ENCODE data around the gene ARHGEF40.

Gene ARHGEF40

GRCh38 chr14:21070083-21070609 lies at the start of gene ARHGEF40:
TSS of gene ARHGEF40 (plus strand) at chr14:21070304. CDS start at chr14:21070397, 93 bp downstream.
- DNase-seq (ENCODE audit: low read depth, low spot score): no peak

- DNase-seq (ENCODE audit: low read depth, low spot score): no peak
Observed at GRCh38 chr14:21020977-21021545, 49.0 kb upstream of the ARHGEF40 start.

DNA sequence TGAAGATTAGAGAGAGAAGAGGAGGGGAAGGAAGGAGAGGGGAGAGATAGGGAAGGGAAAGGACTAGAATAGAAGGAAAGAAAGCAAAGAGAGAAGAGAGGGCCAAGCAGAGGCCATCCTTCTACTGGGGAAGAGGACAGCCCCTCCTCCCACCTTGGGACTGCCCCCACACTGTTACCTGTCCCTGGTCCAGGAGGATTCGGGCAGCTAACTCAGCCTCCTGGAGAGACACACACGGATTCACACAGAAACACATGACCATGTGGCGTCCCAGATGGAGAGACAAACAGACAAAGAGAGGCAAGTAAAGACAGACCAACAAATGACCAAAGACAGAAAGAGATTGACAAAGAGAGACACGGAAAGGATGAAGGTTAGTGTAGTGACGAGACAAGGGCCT lies 47.4 kb upstream of the ARHGEF40 start:
- no peak for DNase-seq (ENCODE audit: low read depth, low spot score)

DNA sequence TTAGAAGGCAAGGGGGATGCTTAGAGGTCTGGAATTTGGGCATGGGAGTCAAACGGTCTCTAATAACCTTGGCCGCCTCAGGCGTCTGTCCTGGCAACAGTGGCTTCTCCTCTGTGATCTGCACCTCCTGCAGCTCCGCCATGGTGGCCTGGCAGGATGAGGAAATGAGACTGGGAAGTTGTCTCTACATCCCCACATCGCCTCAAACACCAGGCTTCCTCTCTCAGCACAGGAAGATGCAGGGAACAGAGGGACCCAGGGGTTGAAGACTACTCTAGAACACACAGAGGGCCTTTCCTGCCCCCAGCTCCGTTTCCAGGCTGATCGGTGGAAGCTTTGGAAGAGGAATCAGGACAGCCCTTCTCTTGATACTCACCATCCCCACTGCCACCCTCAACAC lies 46.9 kb upstream of the ARHGEF40 start:
- DNase-seq (ENCODE audit: low read depth, low spot score): no peak

- no peak for DNase-seq (ENCODE audit: low read depth, low spot score)
Observed at GRCh38 chr14:21023817-21024584, 46.1 kb upstream of the ARHGEF40 start.

GRCh38 chr14:21024585-21025370 lies 45.3 kb upstream of the ARHGEF40 start, which contains the start of gene NDRG2:
TSS of gene NDRG2 (minus strand) at chr14:21025061. CDS start at chr14:21023315, 1,746 bp downstream.
- no peak for DNase-seq (ENCODE audit: low read depth, low spot score)

- DNase-seq (ENCODE audit: low read depth, low spot score): no peak
Observed at GRCh38 chr14:21025371-21026273, 44.5 kb upstream of the ARHGEF40 start.

DNA sequence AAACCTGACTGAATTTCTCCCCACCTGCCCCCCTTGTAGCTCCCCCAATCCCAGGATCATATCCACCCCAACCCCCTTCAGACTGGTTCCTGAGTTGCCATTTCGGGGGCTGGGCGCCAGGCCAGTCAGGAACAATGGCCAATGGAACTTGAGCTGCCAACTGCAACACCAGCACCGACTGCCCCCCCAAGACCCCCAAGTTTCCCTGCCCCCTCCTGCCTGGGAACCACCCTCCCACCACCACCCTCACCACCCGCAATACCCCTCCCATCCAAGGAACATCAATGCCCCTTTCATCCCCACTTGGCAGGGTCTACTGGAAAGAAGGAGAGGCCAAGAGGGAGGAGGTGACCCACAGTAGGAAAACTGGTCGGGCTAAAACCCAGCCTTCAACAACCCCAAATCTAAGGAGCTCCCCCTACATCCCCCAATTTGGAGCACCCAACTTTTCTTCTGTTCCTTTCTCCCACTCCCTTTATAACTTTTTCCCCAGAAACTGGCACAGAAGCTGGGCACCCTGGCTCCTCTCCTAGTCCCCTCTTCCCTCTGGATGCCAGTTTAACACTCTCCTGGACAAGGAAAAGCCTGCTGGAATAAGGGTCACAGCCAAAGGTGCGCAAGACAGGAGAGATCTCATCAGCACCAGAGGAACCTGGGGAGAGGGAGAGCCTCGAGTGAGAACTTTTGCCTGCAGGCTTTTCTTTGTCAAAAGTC lies 43.7 kb upstream of the ARHGEF40 start:
- DNase-seq (ENCODE audit: low read depth, low spot score): no peak

DNA sequence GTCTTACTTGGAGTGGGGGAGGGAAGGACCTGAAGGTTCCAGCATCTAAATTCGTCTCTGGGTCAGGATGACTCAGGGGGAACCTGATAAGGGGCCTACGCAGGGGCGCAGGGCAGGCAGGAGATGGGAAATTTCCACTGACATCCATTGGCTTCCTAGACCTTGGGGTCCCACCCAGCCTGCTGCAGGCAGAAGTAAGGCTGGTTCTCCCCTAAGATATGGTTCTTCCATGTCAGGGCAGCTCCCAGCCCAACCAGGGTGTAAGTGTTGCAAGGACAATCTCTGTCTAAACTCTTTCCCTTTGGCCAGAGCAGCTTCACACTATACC lies 43.2 kb upstream of the ARHGEF40 start:
- no peak for DNase-seq (ENCODE audit: low read depth, low spot score)

GRCh38 chr14:21029917-21030316 lies 40.2 kb upstream of the ARHGEF40 start, which contains the start of gene TPPP2:
TSS of gene TPPP2 (plus strand) at chr14:21030217. CDS start at chr14:21030582, 365 bp downstream.
- no peak for DNase-seq (ENCODE audit: low read depth, low spot score)

GRCh38 chr14:21030531-21030930 lies 39.6 kb upstream of the ARHGEF40 start:
- no peak for DNase-seq (ENCODE audit: low read depth, low spot score)

DNA sequence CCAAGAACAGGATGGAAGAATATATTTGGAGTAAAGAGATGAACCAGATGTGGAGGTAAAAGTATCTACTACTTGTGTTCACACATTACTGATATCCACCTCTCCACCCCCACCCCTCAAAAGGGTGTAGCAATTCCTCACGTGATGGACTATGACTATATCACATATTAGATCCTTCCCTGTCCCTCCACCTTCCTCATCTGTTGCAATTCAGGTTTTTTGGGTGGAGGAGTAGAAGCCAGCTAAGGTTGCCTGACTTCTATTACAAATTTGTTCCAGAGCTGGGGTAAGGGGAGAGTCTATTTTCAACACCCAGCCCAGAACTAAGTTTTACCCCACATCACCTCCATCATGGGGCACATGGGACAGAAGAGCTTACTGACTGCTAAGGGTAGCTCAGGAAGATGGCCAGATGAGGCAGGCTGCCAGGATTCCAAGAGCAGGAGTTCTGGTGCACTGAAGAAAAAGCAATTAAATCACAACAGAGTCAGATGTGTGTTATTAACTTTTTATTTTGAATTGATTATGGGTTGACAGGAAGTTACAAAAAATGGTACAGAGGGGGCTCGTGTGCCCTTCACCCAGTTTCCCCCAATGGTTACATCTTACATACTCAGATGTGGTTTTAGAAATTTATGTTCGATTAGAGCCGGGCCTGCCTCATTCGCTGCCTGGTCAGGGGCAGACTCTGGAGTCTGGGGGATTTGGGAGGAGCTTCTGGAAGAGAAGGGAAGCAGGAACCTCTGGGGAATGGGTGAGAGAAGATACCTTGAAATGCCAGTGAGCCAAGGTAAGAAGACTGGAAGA lies 37.6 kb upstream of the ARHGEF40 start:
- no peak for DNase-seq (ENCODE audit: low read depth, low spot score)

DNA sequence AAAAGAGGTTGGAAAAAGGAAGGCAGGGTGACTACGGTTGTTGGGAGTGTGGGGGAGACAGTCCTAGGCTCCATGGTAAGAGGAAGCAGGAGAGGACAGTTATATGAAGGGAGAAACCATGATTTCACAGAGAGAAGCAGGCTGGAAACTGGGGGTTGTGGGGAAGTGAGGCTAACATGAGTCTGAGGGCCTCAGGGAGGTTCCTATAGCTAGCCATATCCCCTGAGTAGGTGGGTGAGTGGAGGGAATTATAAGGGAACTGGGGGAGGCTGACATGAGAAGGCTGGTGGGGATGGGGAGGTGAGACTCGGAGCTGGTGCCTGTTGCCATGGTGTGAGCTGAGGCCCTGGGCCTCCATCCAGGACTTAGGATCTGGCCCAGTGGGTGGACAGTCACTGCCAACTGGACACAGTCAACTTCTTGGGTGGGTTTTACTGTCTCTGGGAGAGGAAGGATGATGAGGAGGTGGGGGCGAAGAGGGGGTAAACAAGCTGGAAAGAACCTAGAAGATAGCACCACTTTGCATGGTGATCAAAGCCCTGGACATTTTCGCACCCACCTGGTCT lies 36.9 kb upstream of the ARHGEF40 start:
- no peak for DNase-seq (ENCODE audit: low read depth, low spot score)

DNA sequence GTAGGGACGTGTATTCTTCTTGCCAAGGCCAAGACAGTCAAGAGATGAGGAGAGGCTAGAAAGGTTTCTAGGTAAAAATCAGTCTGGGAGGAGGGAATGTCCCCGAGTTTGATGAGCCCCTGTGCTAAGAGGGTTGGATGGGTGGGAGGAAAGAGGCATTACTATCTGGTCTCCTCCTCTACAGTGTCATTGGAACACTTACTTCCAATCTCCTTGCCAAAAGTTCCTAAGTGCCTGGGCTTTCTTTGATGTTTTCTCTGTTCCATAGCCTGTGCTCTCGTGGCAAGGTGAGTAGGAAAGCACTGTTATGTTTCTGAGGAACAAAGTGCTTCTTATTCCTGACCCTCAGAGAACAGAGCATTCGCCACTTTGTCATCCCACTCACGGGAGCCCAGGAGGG lies 35.4 kb upstream of the ARHGEF40 start, which contains the start of gene RNASE13:
Gene RNASE13, minus strand, starts transcription at position 101 of the 400 bp plus-strand sequence. CDS start 519 bp downstream, outside the sequence.
- no peak for DNase-seq (ENCODE audit: low read depth, low spot score)

DNA sequence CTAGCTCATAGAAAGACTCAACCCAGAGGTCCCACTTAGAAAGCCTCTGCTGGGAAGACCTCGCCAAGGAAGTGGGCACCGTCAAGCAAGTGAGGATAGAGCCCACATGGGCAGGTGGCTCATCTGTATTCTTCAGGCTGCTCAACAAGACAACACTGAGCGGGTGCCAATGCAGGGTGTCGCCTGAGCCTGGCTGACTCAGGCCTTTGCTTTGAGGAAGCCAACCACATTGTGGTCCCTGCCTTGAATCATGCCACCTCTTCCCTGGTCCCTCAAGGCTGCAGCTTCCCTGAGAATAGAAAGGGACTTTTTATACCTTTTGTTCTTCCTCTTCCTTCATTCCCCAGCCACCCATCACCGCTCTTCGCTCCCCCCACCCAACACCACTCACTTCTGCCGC lies 33.4 kb upstream of the ARHGEF40 start:
- no peak for DNase-seq (ENCODE audit: low read depth, low spot score)

- no peak for DNase-seq (ENCODE audit: low read depth, low spot score)
Observed at GRCh38 chr14:21037156-21037555, 32.9 kb upstream of the ARHGEF40 start.

DNA sequence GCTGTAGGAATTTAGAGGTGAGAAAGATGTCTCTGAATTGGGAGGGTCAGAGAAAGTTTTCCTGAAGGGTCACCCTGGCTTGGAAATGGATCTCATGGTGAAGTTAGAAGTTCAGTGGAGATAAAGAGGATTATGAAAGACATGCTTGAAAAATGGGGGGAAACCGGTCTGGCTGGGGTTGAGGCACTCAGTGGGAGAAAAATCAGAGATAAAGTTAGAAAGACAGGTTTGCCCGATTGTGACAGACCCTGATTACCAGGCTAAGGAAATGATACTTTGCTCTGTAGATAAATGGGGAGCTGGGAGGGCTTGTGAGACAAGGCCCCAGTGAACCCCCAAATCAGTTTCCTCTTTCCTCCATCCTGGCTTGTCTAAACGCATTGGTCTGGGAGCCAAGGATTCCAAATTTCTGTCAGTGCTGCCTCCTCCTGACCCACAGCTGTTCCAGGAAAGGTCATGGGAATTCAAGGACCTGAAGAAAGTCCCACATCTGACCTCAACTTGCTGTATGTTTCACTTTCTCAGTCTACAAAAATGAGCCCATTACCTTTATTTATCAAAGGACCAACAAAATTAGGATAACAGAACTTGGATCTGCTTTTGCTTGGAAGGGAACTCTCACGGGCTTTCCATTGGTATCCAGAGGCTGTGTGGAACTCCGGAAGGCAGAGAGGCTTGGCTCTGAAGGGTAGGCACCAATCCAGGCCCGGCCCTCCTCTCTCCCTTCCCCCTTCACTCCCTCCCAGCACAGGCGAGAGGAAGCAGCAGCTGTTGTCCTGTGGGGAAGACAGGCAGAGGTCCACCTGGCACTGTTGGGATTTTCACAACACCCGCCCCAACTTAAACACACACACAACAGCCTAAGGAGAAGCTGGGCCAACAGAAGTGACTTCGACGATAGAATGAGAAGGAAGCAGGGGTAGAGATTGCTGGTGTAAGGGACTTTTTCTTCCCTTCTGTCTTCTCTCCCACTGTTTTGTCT lies 31.4 kb upstream of the ARHGEF40 start:
- no peak for DNase-seq (ENCODE audit: low read depth, low spot score)

Measured in smooth muscle cell of the brain vasculature (primary cell).